B cell (primary cell): ENCODE measurements around the gene AATK.

Experiments
- EZH2 ChIP-seq: IDR thresholded peaks from 2 replicates; pipeline ENCODE4 v1.6.1; 2012; ENCODE audit warnings: borderline replicate concordance, low read depth, mild to moderate bottlenecking, moderate library complexity, low read length; ENCODE audit not compliant: insufficient read depth, poor library complexity, severe bottlenecking
- TF ChIP-seq, protein P1 (sequence below): fragments of 200-600 bp; IDR thresholded peaks from one replicate; pipeline ENCODE4 v1.8.0; 2022; ENCODE audit warnings: antibody characterized with exemption, mild to moderate bottlenecking

DNA sequence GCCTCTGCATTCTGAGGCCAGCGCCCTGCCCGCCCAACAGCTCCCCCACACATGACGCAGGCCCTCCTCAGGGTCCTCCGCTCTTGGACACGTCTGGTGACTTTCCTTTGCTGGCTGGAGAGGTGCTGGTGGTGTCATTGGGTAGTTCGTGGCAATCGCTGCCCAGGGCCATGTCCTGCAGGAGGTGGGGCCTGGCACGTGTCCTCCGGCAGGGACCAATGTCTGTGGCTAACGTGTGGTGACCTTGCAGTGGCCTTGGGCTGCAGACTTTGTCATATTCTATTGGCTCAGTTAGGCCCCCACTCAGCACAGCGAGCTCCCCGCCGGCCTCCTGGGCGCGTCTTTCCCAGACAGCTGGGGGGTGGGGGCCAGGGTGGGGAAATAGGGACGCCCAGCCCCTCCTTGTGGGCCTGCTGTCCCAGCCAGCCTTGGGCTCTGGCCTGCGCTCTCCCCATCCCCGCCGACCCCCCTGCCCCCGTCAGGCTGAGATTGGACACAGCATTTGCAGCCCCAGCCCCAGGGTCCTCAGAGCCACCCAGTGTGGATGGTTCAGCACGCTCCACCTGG lies 52.8 kb downstream of the AATK start:
- TF ChIP-seq, protein P1, sequence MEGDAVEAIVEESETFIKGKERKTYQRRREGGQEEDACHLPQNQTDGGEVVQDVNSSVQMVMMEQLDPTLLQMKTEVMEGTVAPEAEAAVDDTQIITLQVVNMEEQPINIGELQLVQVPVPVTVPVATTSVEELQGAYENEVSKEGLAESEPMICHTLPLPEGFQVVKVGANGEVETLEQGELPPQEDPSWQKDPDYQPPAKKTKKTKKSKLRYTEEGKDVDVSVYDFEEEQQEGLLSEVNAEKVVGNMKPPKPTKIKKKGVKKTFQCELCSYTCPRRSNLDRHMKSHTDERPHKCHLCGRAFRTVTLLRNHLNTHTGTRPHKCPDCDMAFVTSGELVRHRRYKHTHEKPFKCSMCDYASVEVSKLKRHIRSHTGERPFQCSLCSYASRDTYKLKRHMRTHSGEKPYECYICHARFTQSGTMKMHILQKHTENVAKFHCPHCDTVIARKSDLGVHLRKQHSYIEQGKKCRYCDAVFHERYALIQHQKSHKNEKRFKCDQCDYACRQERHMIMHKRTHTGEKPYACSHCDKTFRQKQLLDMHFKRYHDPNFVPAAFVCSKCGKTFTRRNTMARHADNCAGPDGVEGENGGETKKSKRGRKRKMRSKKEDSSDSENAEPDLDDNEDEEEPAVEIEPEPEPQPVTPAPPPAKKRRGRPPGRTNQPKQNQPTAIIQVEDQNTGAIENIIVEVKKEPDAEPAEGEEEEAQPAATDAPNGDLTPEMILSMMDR = no peak
- TF ChIP-seq EZH2 = no peak
